Measurements from ENCODE around the gene SGSM1. TPM values are rescaled to one million over a fixed set of nuclear protein-coding genes. Genes with fewer than 3 reads are reported as not detected.

The SGSM1 gene
- total RNA-seq, 4 donors from 2014 or later, result 0.07 to 0.44 (median 0.41) TPM; not detected in 1

DNA sequence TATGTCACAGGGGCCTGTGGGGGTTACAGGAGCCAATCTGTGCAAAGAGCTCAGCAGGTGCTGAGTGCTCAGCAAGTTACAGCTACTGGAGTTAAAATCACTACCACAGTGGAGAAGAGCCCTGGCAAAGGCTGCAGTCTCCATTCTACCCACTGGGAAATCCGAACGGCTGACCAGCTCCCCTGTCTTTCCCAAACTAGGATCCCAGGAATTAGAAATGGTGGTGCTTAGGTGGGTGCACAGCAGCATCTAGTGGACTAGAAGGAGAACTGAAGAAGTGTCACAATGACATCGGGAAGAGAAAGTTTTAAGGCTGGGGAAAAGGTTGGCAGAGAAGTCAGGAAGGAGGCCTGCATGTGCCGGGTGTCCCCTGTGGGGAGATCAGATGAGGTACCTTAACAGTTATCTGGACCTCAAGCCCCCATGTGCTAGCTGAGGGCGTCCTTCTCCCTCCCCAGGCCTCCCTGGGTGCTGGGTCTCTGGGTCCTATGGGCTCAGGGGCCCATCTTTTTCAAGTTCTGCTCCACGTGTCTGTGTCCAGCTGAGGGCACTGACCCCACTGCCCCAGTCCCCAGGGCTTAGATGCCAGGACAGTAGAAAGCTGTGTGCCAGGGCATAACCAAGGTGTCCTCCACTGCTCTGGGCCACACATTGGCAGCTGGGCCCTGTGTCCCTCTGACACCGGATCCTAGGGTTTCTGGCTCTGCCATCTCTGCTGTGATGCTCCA lies 33.4 kb upstream of the SGSM1 start:
- TF ChIP-seq POLR2A (IDR thresholded peaks at IDR 0.05), result no peak
- TF ChIP-seq, protein P1, sequence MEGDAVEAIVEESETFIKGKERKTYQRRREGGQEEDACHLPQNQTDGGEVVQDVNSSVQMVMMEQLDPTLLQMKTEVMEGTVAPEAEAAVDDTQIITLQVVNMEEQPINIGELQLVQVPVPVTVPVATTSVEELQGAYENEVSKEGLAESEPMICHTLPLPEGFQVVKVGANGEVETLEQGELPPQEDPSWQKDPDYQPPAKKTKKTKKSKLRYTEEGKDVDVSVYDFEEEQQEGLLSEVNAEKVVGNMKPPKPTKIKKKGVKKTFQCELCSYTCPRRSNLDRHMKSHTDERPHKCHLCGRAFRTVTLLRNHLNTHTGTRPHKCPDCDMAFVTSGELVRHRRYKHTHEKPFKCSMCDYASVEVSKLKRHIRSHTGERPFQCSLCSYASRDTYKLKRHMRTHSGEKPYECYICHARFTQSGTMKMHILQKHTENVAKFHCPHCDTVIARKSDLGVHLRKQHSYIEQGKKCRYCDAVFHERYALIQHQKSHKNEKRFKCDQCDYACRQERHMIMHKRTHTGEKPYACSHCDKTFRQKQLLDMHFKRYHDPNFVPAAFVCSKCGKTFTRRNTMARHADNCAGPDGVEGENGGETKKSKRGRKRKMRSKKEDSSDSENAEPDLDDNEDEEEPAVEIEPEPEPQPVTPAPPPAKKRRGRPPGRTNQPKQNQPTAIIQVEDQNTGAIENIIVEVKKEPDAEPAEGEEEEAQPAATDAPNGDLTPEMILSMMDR (IDR thresholded peaks at IDR 0.05 in 4 of 5, conservative IDR thresholded peaks at IDR 0.05 in 1 of 5), result peak in 1 of 5 experiments; percentile 16
- DNase-seq (no peak), ATAC-seq (no peak)
- intact Hi-C loops (cut with DNase I; ENCODE audit: low total_unique reads) (no loop called here), in situ Hi-C loops (cut with MboI; ENCODE audit: low sequenced_read_pairs in 4 of 4) (loop anchor here in 2 of 4 donors (10.0 to 25.0 kb wide), 2 partner anchors 272 to 335 kb away; partner anchors contain the start of gene ADORA2A (in 1 of the 2))
- H3K36me3 ChIP-seq, result no peaks in the 10 kb centered on the region
- H3K27ac ChIP-seq, result no peak overlapping the region
- peaks cover 0 to 5% (median 3%) of the 10 kb centered on the region in 3 donors for H3K27me3 ChIP-seq
- H3K9me3 ChIP-seq, result no peaks in the 10 kb centered on the region
- H3K4me1 ChIP-seq, result no peaks in the 10 kb centered on the region
- H3K4me3 ChIP-seq, result no peak overlapping the region

DNA sequence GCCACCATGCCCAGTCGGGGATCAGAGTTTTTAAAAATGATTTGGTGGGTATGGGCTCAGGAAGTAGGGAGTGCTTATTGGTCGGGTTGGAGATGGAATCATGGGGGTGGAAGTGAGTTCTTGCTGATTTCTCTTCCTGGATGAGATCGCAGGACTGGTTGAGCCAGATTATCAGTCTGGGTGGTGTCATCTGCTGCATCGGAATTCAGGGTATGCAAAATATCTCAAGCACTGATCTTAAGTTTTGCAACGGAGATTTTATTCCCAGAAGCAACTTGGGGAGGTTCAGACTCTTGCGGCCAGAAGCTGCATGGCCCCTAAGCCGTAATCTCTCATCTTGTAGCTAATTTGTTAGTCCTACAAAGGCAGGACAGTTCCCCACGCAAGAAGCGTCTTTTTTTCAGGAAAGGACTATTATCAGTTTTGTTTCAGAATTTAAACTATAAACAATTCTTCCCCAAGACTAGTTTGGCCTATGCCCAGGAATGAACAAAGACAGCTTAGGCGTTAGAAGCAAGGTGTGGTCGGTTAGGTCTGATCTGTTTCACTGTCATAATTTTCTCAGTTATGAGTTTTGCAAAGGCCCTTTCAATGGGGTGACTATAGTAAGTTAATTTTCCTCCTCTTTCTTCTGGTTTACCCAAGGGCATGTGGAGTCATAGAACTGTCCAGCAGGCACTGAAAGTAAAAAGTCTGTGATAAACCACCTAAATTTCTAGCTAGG lies 30.1 kb upstream of the SGSM1 start:
- Histone ChIP-seq H3K4me1 (no peaks in the 10 kb centered on the region), H3K4me3 (no peak overlapping the region), H3K27ac (no peak overlapping the region), H3K36me3 (no peaks in the 10 kb centered on the region), H3K27me3 (peaks cover 0 to 5% (median 3%) of the 10 kb centered on the region in 3 donors), H3K9me3 (no peaks in the 10 kb centered on the region)
- intact Hi-C loops (cut with DNase I; ENCODE audit: low total_unique reads), result no loop called here
- DNase-seq, result no peak
- ATAC-seq, result no peak
- TF ChIP-seq, protein P1 (IDR thresholded peaks at IDR 0.05 in 4 of 5, conservative IDR thresholded peaks at IDR 0.05 in 1 of 5), result no peak
- TF ChIP-seq POLR2A (IDR thresholded peaks at IDR 0.05), result no peak
- in situ Hi-C loops (cut with MboI; ENCODE audit: low sequenced_read_pairs in 4 of 4), result loop anchor here in 1 of 4 donors (5.0 to 10.0 kb wide), 2 partner anchors 66 to 269 kb away; no protein-coding TSS in a partner anchor

DNA sequence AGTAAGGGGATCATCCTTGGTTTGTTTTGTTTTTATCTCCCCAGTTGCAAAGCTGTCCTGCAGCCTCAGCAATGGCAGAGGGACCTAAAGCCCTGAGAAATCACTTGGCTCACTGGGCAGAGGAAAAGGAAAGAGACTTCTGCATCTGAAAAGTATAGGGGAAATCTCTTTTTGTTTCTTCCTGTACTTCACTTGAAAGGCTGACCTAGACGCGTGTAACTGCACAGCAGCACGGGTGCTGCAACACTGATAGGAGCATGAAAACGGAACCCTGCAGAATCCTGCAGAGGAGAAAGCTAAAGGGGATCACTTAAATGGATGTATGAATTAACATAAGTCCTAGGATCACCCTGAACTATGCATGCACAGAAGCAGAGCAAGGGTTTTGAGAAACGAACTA lies 29.5 kb upstream of the SGSM1 start:
- TF ChIP-seq, protein P1 (IDR thresholded peaks at IDR 0.05 in 4 of 5, conservative IDR thresholded peaks at IDR 0.05 in 1 of 5), result no peak
- TF ChIP-seq POLR2A (IDR thresholded peaks at IDR 0.05), result no peak
- Histone ChIP-seq H3K36me3 (no peaks in the 10 kb centered on the region), H3K27me3 (peaks cover 0 to 5% (median 3%) of the 10 kb centered on the region in 3 donors), H3K4me3 (no peak overlapping the region), H3K9me3 (no peaks in the 10 kb centered on the region), H3K4me1 (no peaks in the 10 kb centered on the region), H3K27ac (no peak overlapping the region)
- intact Hi-C loops (cut with DNase I; ENCODE audit: low total_unique reads) (no loop called here), in situ Hi-C loops (cut with MboI; ENCODE audit: low sequenced_read_pairs in 4 of 4) (loop anchor here in 1 of 4 donors (5.0 to 10.0 kb wide), 2 partner anchors 66 to 268 kb away; no protein-coding TSS in a partner anchor)
- ATAC-seq (no peak), DNase-seq (no peak)

DNA sequence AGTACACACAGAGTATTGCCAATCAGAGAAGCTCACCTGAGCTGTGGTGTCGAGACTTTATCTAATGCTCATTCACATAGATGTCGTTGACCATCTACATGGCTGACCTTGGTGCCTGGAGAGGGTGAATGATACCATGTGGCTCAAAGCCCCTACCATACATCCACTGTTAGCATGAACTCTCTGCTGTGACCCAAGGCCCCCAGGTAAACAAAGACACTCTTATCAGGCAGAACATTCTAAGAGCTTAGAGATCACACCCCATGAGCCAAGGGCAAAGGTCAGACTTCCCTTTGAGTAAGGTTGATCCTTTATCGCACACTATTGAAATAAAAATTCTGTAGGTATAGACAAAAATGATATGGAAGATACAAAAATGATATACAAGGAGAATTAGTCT lies 16.5 kb upstream of the SGSM1 start:
- H3K36me3 ChIP-seq, result no peaks in the 10 kb centered on the region
- H3K9me3 ChIP-seq, result no peaks in the 10 kb centered on the region
- H3K4me3 ChIP-seq, result no peak overlapping the region
- in situ Hi-C loops (cut with MboI; ENCODE audit: low sequenced_read_pairs in 4 of 4), result no loop called here
- TF ChIP-seq, protein P1 (IDR thresholded peaks at IDR 0.05 in 4 of 5, conservative IDR thresholded peaks at IDR 0.05 in 1 of 5), result no peak
- TF ChIP-seq POLR2A (IDR thresholded peaks at IDR 0.05), result no peak
- ATAC-seq, result no peak
- no peaks in the 10 kb centered on the region for H3K4me1 ChIP-seq
- H3K27me3 ChIP-seq, result no peaks in the 10 kb centered on the region
- no peak for DNase-seq
- intact Hi-C loops (cut with DNase I; ENCODE audit: low total_unique reads), result no loop called here
- no peak overlapping the region for H3K27ac ChIP-seq

Data from gastrocnemius medialis (tissue), 4 donors.